HCT116 (cell line): Measurements from ENCODE around the gene ABL1. TPM values are rescaled to one million over a fixed set of nuclear protein-coding genes. Genes with fewer than 3 reads are reported as not detected.

Source experiments
- ATAC-seq: fragments of 200-7000 bp; cut with Tn5 transposase; 2 replicates; pipeline ENCODE4 v1.9.1; 2020; ENCODE audit warnings: mild to moderate bottlenecking, moderate library complexity
- BruUV-seq: library from RNA; stranded (reverse); fragments of 400-500 nt; replicated peaks from 2 replicates; lab custom pipeline; 2021; lab: Mats Ljungman, UMichigan
- CTCF ChIA-PET: fragments of 300-600 bp; sonication (Branson Sonifier 250); formaldehyde crosslinking; loops from one replicate; lab custom pipeline; 2021; ENCODE audit warnings: antibody characterized with exemption; lab: Charles Lee
- POLR2A ChIA-PET: fragments of 300-600, 350-600 bp; sonication (Branson Sonifier 250); formaldehyde crosslinking; loops from one replicate; lab custom pipeline; 2021; ENCODE audit warnings: antibody characterized with exemption; lab: Charles Lee
- RAD21 ChIA-PET, 2 experiments: fragments of 300-600 bp; sonication (Branson Sonifier 250); formaldehyde crosslinking; loops; one replicate each; lab custom pipeline; 2023; ENCODE audit warnings: low total read pairs in 2 of 2; ENCODE audit not compliant: uncharacterized antibody in 2 of 2, unreplicated experiment in 2 of 2, low non-redundant PET in 1 of 2; lab: Charles Lee
- DNase-seq: peaks from one replicate; pipeline ENCODE4 v3.0.0-alpha.2; 2010; ENCODE audit warnings: low read depth, low spot score
- H2AFZ ChIP-seq: fragments of 200-600 bp; shearing (Covaris generic), sonication (generic); 2 replicates; pipeline ENCODE4 v1.6.1; 2017; ENCODE audit warnings: low read depth, mixed run types, mixed read lengths, antibody characterized with exemption, low read length; ENCODE audit not compliant: poor library complexity, severe bottlenecking
- H3K27ac ChIP-seq: 2 replicates; pipeline ENCODE4 v1.5.1; 2012; ENCODE audit warnings: low read depth, low read length
- H3K27me3 ChIP-seq: fragments of 200-600 bp; sonication (generic); 2 replicates; pipeline ENCODE4 v1.6.1; 2016; ENCODE audit warnings: mixed run types, low read length, mixed read lengths; ENCODE audit not compliant: insufficient read depth
- H3K36me3 ChIP-seq, 2 experiments: fragments of 200-500 bp in 1 of 2; fragments of 200-600 bp in 1 of 2; sonication (Bioruptor generic) in 1 of 2; sonication (generic) in 1 of 2; 2 replicates each; pipeline versions ENCODE4 v1.5.1 to v1.6.1; 2014 to 2016; ENCODE audit warnings: low read length in 2 of 2, inconsistent platforms in 1 of 2, mixed read lengths in 1 of 2, mixed run types in 1 of 2; ENCODE audit not compliant: insufficient read depth in 2 of 2, control insufficient read depth in 1 of 2
- H3K4me1 ChIP-seq, 2 experiments: fragments of 200-600 bp in 1 of 2; sonication (generic) in 1 of 2; 2 replicates each; pipeline versions ENCODE4 v1.5.1 to v1.6.1; 2012 to 2017; ENCODE audit warnings: low read length in 2 of 2, inconsistent platforms in 1 of 2, mild to moderate bottlenecking in 1 of 2, mixed read lengths in 1 of 2, mixed run types in 1 of 2, moderate library complexity in 1 of 2; ENCODE audit not compliant: insufficient read depth in 2 of 2, control insufficient read depth in 1 of 2
- H3K4me2 ChIP-seq: fragments of 200-600 bp; sonication (generic); 2 replicates; pipeline ENCODE4 v1.6.1; 2017; ENCODE audit warnings: mixed run types, low read length, mixed read lengths
- H3K4me3 ChIP-seq, 2 experiments: fragments of 200-600 bp in 1 of 2; sonication (generic) in 1 of 2; replicated peaks in 1 of 2; 2 replicates each; pipeline ENCODE4 v1.5.1; 2011 to 2016; ENCODE audit warnings: low read length in 2 of 2, control low read depth in 1 of 2, low read depth in 1 of 2, mild to moderate bottlenecking in 1 of 2, mixed read lengths in 1 of 2, mixed run types in 1 of 2
- H3K79me2 ChIP-seq: fragments of 200-600 bp; sonication (generic); 2 replicates; pipeline ENCODE4 v1.6.1; 2017; ENCODE audit warnings: mild to moderate bottlenecking, mixed run types, low read length, moderate library complexity, mixed read lengths; ENCODE audit not compliant: insufficient read depth
- H3K9ac ChIP-seq: fragments of 200-600 bp; sonication (generic); 2 replicates; pipeline ENCODE4 v1.6.1; 2016; ENCODE audit warnings: low read length, mixed read lengths
- H3K9me2 ChIP-seq: fragments of 200-600 bp; sonication (generic), shearing (Covaris generic); 2 replicates; pipeline ENCODE4 v1.6.1; 2017; ENCODE audit warnings: mixed run types, mild to moderate bottlenecking, moderate library complexity; ENCODE audit not compliant: insufficient read depth
- H3K9me3 ChIP-seq, 2 experiments: fragments of 200-500 bp in 1 of 2; fragments of 200-600 bp in 1 of 2; sonication (Bioruptor generic) in 1 of 2; sonication (generic) in 1 of 2; 2 replicates each; pipeline ENCODE4 v1.6.1; 2014 to 2017; ENCODE audit warnings: low read length in 2 of 2, mixed read lengths in 2 of 2, inconsistent platforms in 1 of 2, low read depth in 1 of 2, mild to moderate bottlenecking in 1 of 2, mixed run types in 1 of 2, moderate library complexity in 1 of 2; ENCODE audit not compliant: control insufficient read depth in 1 of 2, insufficient read depth in 1 of 2
- H4K20me1 ChIP-seq: fragments of 200-600 bp; sonication (generic), shearing (Covaris generic); 2 replicates; pipeline ENCODE4 v1.6.1; 2017; ENCODE audit warnings: mixed run types, mild to moderate bottlenecking, moderate library complexity; ENCODE audit not compliant: insufficient read depth
- CBX3 ChIP-seq: IDR thresholded peaks from 2 replicates; pipeline ENCODE4 v1.6.1; 2012; ENCODE audit warnings: low read depth
- EZH2 ChIP-seq: fragments of 200-600 bp; sonication (generic); IDR thresholded peaks from 2 replicates; pipeline ENCODE4 v1.6.1; 2017; ENCODE audit warnings: antibody characterized with exemption, mixed run types
- EZH2phosphoT487 ChIP-seq: fragments of 200-600 bp; IDR thresholded peaks from 2 replicates; pipeline ENCODE4 v1.6.1; 2018; ENCODE audit warnings: antibody characterized with exemption, borderline replicate concordance
- FOSL1 ChIP-seq: IDR thresholded peaks from 2 replicates; pipeline ENCODE4 v1.6.1; 2012; ENCODE audit warnings: low read depth
- JUND ChIP-seq: IDR thresholded peaks from 2 replicates; pipeline ENCODE4 v1.6.1; 2012
- POLR2AphosphoS5 ChIP-seq: IDR thresholded peaks from 2 replicates; pipeline ENCODE4 v1.6.1; 2011; ENCODE audit warnings: mild to moderate bottlenecking, low read depth, low read length, moderate library complexity
- RAD21 ChIP-seq: IDR thresholded peaks from 2 replicates; pipeline ENCODE4 v1.6.1; 2012; ENCODE audit warnings: low read depth, mild to moderate bottlenecking
- SP1 ChIP-seq: IDR thresholded peaks from 2 replicates; pipeline ENCODE4 v1.6.1; 2012; ENCODE audit warnings: low read depth
- ZFX ChIP-seq: fragments of 450-650 bp; IDR thresholded peaks from 2 replicates; pipeline ENCODE4 v1.6.1; 2017
- intact Hi-C: fragments of 100-400 bp; cut with micrococcal nuclease; formaldehyde crosslinking; loops from 2 replicates; pipeline ENCODE4 v1.10.0; 2022
- total RNA-seq: library from RNA; stranded (reverse); gene quantifications from one replicate; pipeline ENCODE4 v1.2.1, GENCODE V29; 2021; ENCODE audit not compliant: unreplicated experiment
- TF ChIP-seq, protein P1 (sequence below), 3 experiments: fragments of 200-600 bp in 1 of 3; sonication (generic) in 1 of 3; IDR thresholded peaks in 2 of 3; conservative IDR thresholded peaks in 1 of 3; 2 replicates each; pipeline ENCODE4 v1.5.1; 2012 to 2017; ENCODE audit warnings: low read depth in 2 of 3, low read length in 2 of 3, antibody characterized with exemption in 1 of 3, borderline replicate concordance in 1 of 3, control low read depth in 1 of 3, mild to moderate bottlenecking in 1 of 3, mixed read lengths in 1 of 3, mixed run types in 1 of 3, moderate library complexity in 1 of 3; ENCODE audit not compliant: insufficient read depth in 1 of 3

ABL1 gene
- total RNA-seq, 1 experiment from 2014 or later = 54.7 TPM

DNA sequence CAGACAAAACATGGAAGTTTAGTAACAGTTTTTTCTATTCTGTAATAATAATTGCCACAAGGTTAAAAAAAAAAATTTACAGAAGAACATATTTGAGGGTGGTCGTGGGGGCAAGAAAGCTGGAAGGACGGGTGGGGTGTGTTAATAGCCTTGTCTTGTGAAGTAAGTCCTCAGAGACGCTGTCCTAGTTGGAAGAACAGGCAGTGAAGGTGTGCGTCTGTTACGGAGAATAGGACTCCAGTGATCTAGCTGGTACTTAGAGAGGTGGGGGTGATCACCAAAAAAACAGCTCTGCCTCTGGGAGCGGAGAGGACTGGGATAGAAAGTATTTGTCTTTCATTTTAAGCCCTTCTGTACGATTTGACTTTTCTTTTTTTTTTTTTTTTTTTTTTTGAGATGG lies 17.7 kb downstream of the ABL1 start:
- H3K36me3 ChIP-seq = peaks cover 3 to 18% of the 10 kb centered on the region in 2 experiments
- ATAC-seq (no peak), DNase-seq (no peak)
- H3K9me3 ChIP-seq = no peaks in the 10 kb centered on the region
- intact Hi-C loops = no loop called here
- H3K4me2 ChIP-seq = no peak overlapping the region
- BruUV-seq = no TSS peak
- TF ChIP-seq, protein P1, sequence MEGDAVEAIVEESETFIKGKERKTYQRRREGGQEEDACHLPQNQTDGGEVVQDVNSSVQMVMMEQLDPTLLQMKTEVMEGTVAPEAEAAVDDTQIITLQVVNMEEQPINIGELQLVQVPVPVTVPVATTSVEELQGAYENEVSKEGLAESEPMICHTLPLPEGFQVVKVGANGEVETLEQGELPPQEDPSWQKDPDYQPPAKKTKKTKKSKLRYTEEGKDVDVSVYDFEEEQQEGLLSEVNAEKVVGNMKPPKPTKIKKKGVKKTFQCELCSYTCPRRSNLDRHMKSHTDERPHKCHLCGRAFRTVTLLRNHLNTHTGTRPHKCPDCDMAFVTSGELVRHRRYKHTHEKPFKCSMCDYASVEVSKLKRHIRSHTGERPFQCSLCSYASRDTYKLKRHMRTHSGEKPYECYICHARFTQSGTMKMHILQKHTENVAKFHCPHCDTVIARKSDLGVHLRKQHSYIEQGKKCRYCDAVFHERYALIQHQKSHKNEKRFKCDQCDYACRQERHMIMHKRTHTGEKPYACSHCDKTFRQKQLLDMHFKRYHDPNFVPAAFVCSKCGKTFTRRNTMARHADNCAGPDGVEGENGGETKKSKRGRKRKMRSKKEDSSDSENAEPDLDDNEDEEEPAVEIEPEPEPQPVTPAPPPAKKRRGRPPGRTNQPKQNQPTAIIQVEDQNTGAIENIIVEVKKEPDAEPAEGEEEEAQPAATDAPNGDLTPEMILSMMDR (IDR thresholded peaks at IDR 0.05 in 2 of 3, conservative IDR thresholded peaks at IDR 0.05 in 1 of 3; ENCODE audit: borderline replicate concordance in 1 of 3, insufficient read depth in 1 of 3, low read depth in 2 of 3, low read length in 2 of 3) = no peak
- no peak for TF ChIP-seq CBX3
- no peak for TF ChIP-seq FOSL1
- TF ChIP-seq POLR2AphosphoS5 = no peak
- TF ChIP-seq EZH2phosphoT487 = no peak
- TF ChIP-seq JUND = no peak
- TF ChIP-seq RAD21 = no peak
- TF ChIP-seq ZFX = no peak
- TF ChIP-seq SP1 = no peak
- TF ChIP-seq EZH2 = no peak
- CTCF ChIA-PET = interaction anchor here (0.9 to 1.0 kb wide), 2 partner anchors 14 to 146 kb away, joined by 3 to 6 read pairs; no protein-coding TSS in a partner anchor
- H2AFZ ChIP-seq = no peak overlapping the region
- H3K79me2 ChIP-seq = peaks cover 58% of the 10 kb centered on the region
- H3K4me3 ChIP-seq = no peak overlapping the region
- RAD21 ChIA-PET = interaction anchor here in 1 of 2 experiments (0.7 kb wide), 1 partner anchor 14 kb away, joined by 11 read pairs; no protein-coding TSS in a partner anchor
- H3K27ac ChIP-seq = no peak overlapping the region
- no peak overlapping the region for H3K9ac ChIP-seq
- no peaks in the 10 kb centered on the region for H4K20me1 ChIP-seq
- peaks cover 3 to 8% of the 10 kb centered on the region in 2 experiments for H3K4me1 ChIP-seq
- H3K27me3 ChIP-seq = no peaks in the 10 kb centered on the region
- H3K9me2 ChIP-seq = no peaks in the 10 kb centered on the region
- POLR2A ChIA-PET = no interaction called here
